H1 (cell line): ENCODE data around the gene SVIL. TPM values are rescaled to one million over a fixed set of nuclear protein-coding genes. Genes with fewer than 3 reads are reported as not detected.

Experiments
- CTBP2 ChIP-seq: IDR thresholded peaks from 2 replicates; pipeline ENCODE4 v1.7.0; 2011; ENCODE audit warnings: borderline replicate concordance, mild to moderate bottlenecking, moderate library complexity, mixed read lengths, low read length; ENCODE audit not compliant: insufficient read depth, insufficient read length
- GTF2F1 ChIP-seq: IDR thresholded peaks from 2 replicates; pipeline ENCODE4 v1.6.1; 2012; ENCODE audit warnings: low read depth, low read length, improper control_type of control experiment, borderline replicate concordance
- KDM4A ChIP-seq: IDR thresholded peaks from one replicate; pipeline ENCODE4 v1.7.1; 2012; ENCODE audit warnings: low read depth, mild to moderate bottlenecking, moderate library complexity, low read length, inconsistent platforms; ENCODE audit not compliant: severe bottlenecking
- KDM5A ChIP-seq: fragments of 200-600 bp; IDR thresholded peaks from 2 replicates; pipeline ENCODE4 v1.7.1; 2012; ENCODE audit warnings: mild to moderate bottlenecking, low read length, inconsistent platforms, mixed read lengths
- MAFK ChIP-seq: IDR thresholded peaks from 2 replicates; pipeline ENCODE4 v1.6.1; 2012; ENCODE audit warnings: low read depth, mild to moderate bottlenecking, improper control_type of control experiment, low read length
- TCF12 ChIP-seq: IDR thresholded peaks from 2 replicates; pipeline ENCODE4 v1.6.1; 2011; ENCODE audit warnings: low read depth, mild to moderate bottlenecking, low read length
- ZNF274 ChIP-seq: IDR thresholded peaks from 2 replicates; pipeline ENCODE4 v1.7.0; 2012; ENCODE audit warnings: low read length, borderline replicate concordance; ENCODE audit errors: extremely low read depth
- polyA plus RNA-seq, 7 experiments: library from polyadenylated mRNA; depleted of rRNA in 3 of 7; stranded (reverse) in 5 of 7; unstranded in 2 of 7; fragments of >200 nt in 5 of 7; fragments of 200-250 nt in 2 of 7; gene quantifications; 1 replicate in 5 of 7; 2 replicates in 1 of 7; 4 replicates in 1 of 7; pipeline versions ENCODE4 v1.2.1 to v1.2.3, GENCODE V29; 2011 to 2013; ENCODE audit warnings: missing spikeins in 2 of 7, mixed read lengths in 2 of 7
- total RNA-seq: library from RNA; stranded (reverse); fragmentation: NEBNext Ultra II Directional; extraction: Animal tissue kit (Norgen Biotek cat#: 25700); gene quantifications from 2 replicates; pipeline ENCODE4 v1.2.1, GENCODE V29; 2021
- TF ChIP-seq, protein P1 (sequence below): IDR thresholded peaks from 2 replicates; pipeline ENCODE4 v1.6.1; 2012; ENCODE audit warnings: inconsistent platforms

The SVIL gene
- total and polyA plus RNA-seq, 2 of the 8 experiments (the other 6 are each of a cell fraction or from before 2014, with no cell fraction given) = 4.7 to 15.4 TPM

DNA sequence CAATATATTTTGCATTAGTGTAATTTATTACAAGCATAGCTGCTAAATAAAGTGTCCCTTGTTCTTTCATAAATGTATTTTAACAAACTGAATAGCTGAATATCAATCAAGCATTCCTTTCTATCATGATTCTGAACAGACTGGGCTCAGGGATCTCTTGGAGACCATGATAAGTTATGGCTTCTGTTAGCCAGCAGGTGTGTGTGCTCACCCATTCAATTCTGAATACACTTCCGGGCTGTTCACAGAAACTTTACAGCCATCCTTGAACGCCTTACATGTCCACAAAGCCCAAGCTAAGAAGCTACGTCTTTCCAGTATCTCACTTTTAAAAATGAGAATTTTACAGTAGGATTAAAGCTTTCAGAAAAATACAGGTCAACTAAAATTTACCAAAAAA is 115.1 kb downstream of the SVIL start (continued):
- TF ChIP-seq KDM5A = no peak
- TF ChIP-seq, protein P1, sequence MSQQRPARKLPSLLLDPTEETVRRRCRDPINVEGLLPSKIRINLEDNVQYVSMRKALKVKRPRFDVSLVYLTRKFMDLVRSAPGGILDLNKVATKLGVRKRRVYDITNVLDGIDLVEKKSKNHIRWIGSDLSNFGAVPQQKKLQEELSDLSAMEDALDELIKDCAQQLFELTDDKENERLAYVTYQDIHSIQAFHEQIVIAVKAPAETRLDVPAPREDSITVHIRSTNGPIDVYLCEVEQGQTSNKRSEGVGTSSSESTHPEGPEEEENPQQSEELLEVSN = no peak
- no peak for TF ChIP-seq MAFK
- no peak for TF ChIP-seq ZNF274
- TF ChIP-seq TCF12 = no peak
- TF ChIP-seq GTF2F1 = no peak
- TF ChIP-seq KDM4A = no peak
- TF ChIP-seq CTBP2 = no peak
